HCT116 (cell line): ENCODE measurements around the gene R3HCC1L. TPM values are rescaled to one million over a fixed set of nuclear protein-coding genes. Genes with fewer than 3 reads are reported as not detected.

Experiments
- ATAC-seq: fragments of 200-7000 bp; cut with Tn5 transposase; 2 replicates; pipeline ENCODE4 v1.9.1; 2020; ENCODE audit warnings: mild to moderate bottlenecking, moderate library complexity
- BruUV-seq: library from RNA; stranded (reverse); fragments of 400-500 nt; replicated peaks from 2 replicates; lab custom pipeline; 2021; lab: Mats Ljungman, UMichigan
- CTCF ChIA-PET: fragments of 300-600 bp; sonication (Branson Sonifier 250); formaldehyde crosslinking; loops from one replicate; lab custom pipeline; 2021; ENCODE audit warnings: antibody characterized with exemption; lab: Charles Lee
- POLR2A ChIA-PET: fragments of 300-600, 350-600 bp; sonication (Branson Sonifier 250); formaldehyde crosslinking; loops from one replicate; lab custom pipeline; 2021; ENCODE audit warnings: antibody characterized with exemption; lab: Charles Lee
- RAD21 ChIA-PET, 2 experiments: fragments of 300-600 bp; sonication (Branson Sonifier 250); formaldehyde crosslinking; loops; one replicate each; lab custom pipeline; 2023; ENCODE audit warnings: low total read pairs in 2 of 2; ENCODE audit not compliant: uncharacterized antibody in 2 of 2, unreplicated experiment in 2 of 2, low non-redundant PET in 1 of 2; lab: Charles Lee
- DNase-seq: peaks from one replicate; pipeline ENCODE4 v3.0.0-alpha.2; 2010; ENCODE audit warnings: low read depth, low spot score
- H2AFZ ChIP-seq: fragments of 200-600 bp; shearing (Covaris generic), sonication (generic); 2 replicates; pipeline ENCODE4 v1.6.1; 2017; ENCODE audit warnings: low read depth, mixed run types, mixed read lengths, antibody characterized with exemption, low read length; ENCODE audit not compliant: poor library complexity, severe bottlenecking
- H3K27ac ChIP-seq: 2 replicates; pipeline ENCODE4 v1.5.1; 2012; ENCODE audit warnings: low read depth, low read length
- H3K27me3 ChIP-seq: fragments of 200-600 bp; sonication (generic); 2 replicates; pipeline ENCODE4 v1.6.1; 2016; ENCODE audit warnings: mixed run types, low read length, mixed read lengths; ENCODE audit not compliant: insufficient read depth
- H3K36me3 ChIP-seq, 2 experiments: fragments of 200-500 bp in 1 of 2; fragments of 200-600 bp in 1 of 2; sonication (Bioruptor generic) in 1 of 2; sonication (generic) in 1 of 2; 2 replicates each; pipeline versions ENCODE4 v1.5.1 to v1.6.1; 2014 to 2016; ENCODE audit warnings: low read length in 2 of 2, inconsistent platforms in 1 of 2, mixed read lengths in 1 of 2, mixed run types in 1 of 2; ENCODE audit not compliant: insufficient read depth in 2 of 2, control insufficient read depth in 1 of 2
- H3K4me1 ChIP-seq, 2 experiments: fragments of 200-600 bp in 1 of 2; sonication (generic) in 1 of 2; 2 replicates each; pipeline versions ENCODE4 v1.5.1 to v1.6.1; 2012 to 2017; ENCODE audit warnings: low read length in 2 of 2, inconsistent platforms in 1 of 2, mild to moderate bottlenecking in 1 of 2, mixed read lengths in 1 of 2, mixed run types in 1 of 2, moderate library complexity in 1 of 2; ENCODE audit not compliant: insufficient read depth in 2 of 2, control insufficient read depth in 1 of 2
- H3K4me2 ChIP-seq: fragments of 200-600 bp; sonication (generic); 2 replicates; pipeline ENCODE4 v1.6.1; 2017; ENCODE audit warnings: mixed run types, low read length, mixed read lengths
- H3K4me3 ChIP-seq, 2 experiments: fragments of 200-600 bp in 1 of 2; sonication (generic) in 1 of 2; replicated peaks in 1 of 2; 2 replicates each; pipeline ENCODE4 v1.5.1; 2011 to 2016; ENCODE audit warnings: low read length in 2 of 2, control low read depth in 1 of 2, low read depth in 1 of 2, mild to moderate bottlenecking in 1 of 2, mixed read lengths in 1 of 2, mixed run types in 1 of 2
- H3K79me2 ChIP-seq: fragments of 200-600 bp; sonication (generic); 2 replicates; pipeline ENCODE4 v1.6.1; 2017; ENCODE audit warnings: mild to moderate bottlenecking, mixed run types, low read length, moderate library complexity, mixed read lengths; ENCODE audit not compliant: insufficient read depth
- H3K9ac ChIP-seq: fragments of 200-600 bp; sonication (generic); 2 replicates; pipeline ENCODE4 v1.6.1; 2016; ENCODE audit warnings: low read length, mixed read lengths
- H3K9me2 ChIP-seq: fragments of 200-600 bp; sonication (generic), shearing (Covaris generic); 2 replicates; pipeline ENCODE4 v1.6.1; 2017; ENCODE audit warnings: mixed run types, mild to moderate bottlenecking, moderate library complexity; ENCODE audit not compliant: insufficient read depth
- H3K9me3 ChIP-seq, 2 experiments: fragments of 200-500 bp in 1 of 2; fragments of 200-600 bp in 1 of 2; sonication (Bioruptor generic) in 1 of 2; sonication (generic) in 1 of 2; 2 replicates each; pipeline ENCODE4 v1.6.1; 2014 to 2017; ENCODE audit warnings: low read length in 2 of 2, mixed read lengths in 2 of 2, inconsistent platforms in 1 of 2, low read depth in 1 of 2, mild to moderate bottlenecking in 1 of 2, mixed run types in 1 of 2, moderate library complexity in 1 of 2; ENCODE audit not compliant: control insufficient read depth in 1 of 2, insufficient read depth in 1 of 2
- H4K20me1 ChIP-seq: fragments of 200-600 bp; sonication (generic), shearing (Covaris generic); 2 replicates; pipeline ENCODE4 v1.6.1; 2017; ENCODE audit warnings: mixed run types, mild to moderate bottlenecking, moderate library complexity; ENCODE audit not compliant: insufficient read depth
- ATF3 ChIP-seq: IDR thresholded peaks from 2 replicates; pipeline ENCODE4 v1.6.1; 2012
- CBX3 ChIP-seq: IDR thresholded peaks from 2 replicates; pipeline ENCODE4 v1.6.1; 2012; ENCODE audit warnings: low read depth
- EGR1 ChIP-seq: IDR thresholded peaks from 2 replicates; pipeline ENCODE4 v1.6.1; 2012; ENCODE audit warnings: low read depth
- ELF1 ChIP-seq: IDR thresholded peaks from 2 replicates; pipeline ENCODE4 v1.6.1; 2012; ENCODE audit warnings: low read depth, borderline replicate concordance
- EZH2phosphoT487 ChIP-seq: fragments of 200-600 bp; IDR thresholded peaks from 2 replicates; pipeline ENCODE4 v1.6.1; 2018; ENCODE audit warnings: antibody characterized with exemption, borderline replicate concordance
- FOSL1 ChIP-seq: IDR thresholded peaks from 2 replicates; pipeline ENCODE4 v1.6.1; 2012; ENCODE audit warnings: low read depth
- JUND ChIP-seq: IDR thresholded peaks from 2 replicates; pipeline ENCODE4 v1.6.1; 2012
- POLR2A ChIP-seq: IDR thresholded peaks from 2 replicates; pipeline ENCODE4 v1.7.0; 2011; ENCODE audit warnings: borderline replicate concordance; ENCODE audit not compliant: insufficient read depth, insufficient read length; ENCODE audit errors: extremely low read depth
- RAD21 ChIP-seq: IDR thresholded peaks from 2 replicates; pipeline ENCODE4 v1.6.1; 2012; ENCODE audit warnings: low read depth, mild to moderate bottlenecking
- SIN3A ChIP-seq: IDR thresholded peaks from 2 replicates; pipeline ENCODE4 v1.6.1; 2012; ENCODE audit warnings: low read depth
- TCF7L2 ChIP-seq: IDR thresholded peaks from 2 replicates; pipeline ENCODE4 v1.7.0; 2011; ENCODE audit warnings: borderline replicate concordance, inconsistent platforms; ENCODE audit not compliant: insufficient read depth, insufficient read length; ENCODE audit errors: extremely low read depth
- YY1 ChIP-seq: IDR thresholded peaks from 2 replicates; pipeline ENCODE4 v1.6.1; 2011; ENCODE audit warnings: low read length, low read depth, moderate library complexity, mild to moderate bottlenecking; ENCODE audit not compliant: insufficient replicate concordance; ENCODE audit errors: extremely low read depth
- ZFX ChIP-seq: fragments of 450-650 bp; IDR thresholded peaks from 2 replicates; pipeline ENCODE4 v1.6.1; 2017
- ZNF274 ChIP-seq: fragments of 200-500 bp; sonication (Bioruptor generic); IDR thresholded peaks from 2 replicates; pipeline ENCODE4 v1.6.1; 2014; ENCODE audit warnings: mild to moderate bottlenecking, low read depth, low read length, inconsistent platforms
- intact Hi-C: fragments of 100-400 bp; cut with micrococcal nuclease; formaldehyde crosslinking; loops from 2 replicates; pipeline ENCODE4 v1.10.0; 2022
- total RNA-seq: library from RNA; stranded (reverse); gene quantifications from one replicate; pipeline ENCODE4 v1.2.1, GENCODE V29; 2021; ENCODE audit not compliant: unreplicated experiment

Gene R3HCC1L
- total RNA-seq, 1 experiment from 2014 or later, result 9.3 TPM

GRCh38 chr10:98138031-98138430 lies 3.6 kb downstream of the R3HCC1L start:
- ChIA-PET CTCF (no interaction called here), POLR2A (no interaction called here), RAD21 (no interaction called here)
- Histone ChIP-seq H3K9me3 (no peaks in the 10 kb centered on the region), H3K4me3 (no peak overlapping the region), H3K9me2 (no peaks in the 10 kb centered on the region), H3K9ac (no peak overlapping the region), H2AFZ (no peak overlapping the region), H3K36me3 (no peaks in the 10 kb centered on the region), H4K20me1 (no peaks in the 10 kb centered on the region), H3K27me3 (no peaks in the 10 kb centered on the region), H3K27ac (no peak overlapping the region), H3K4me2 (no peak overlapping the region), H3K79me2 (peaks cover 74% of the 10 kb centered on the region), H3K4me1 (peaks cover 0 to 18% of the 10 kb centered on the region in 2 experiments; a peak in 1 of 4 replicates)
- DNase-seq (no peak), ATAC-seq (no peak)
- no TSS peak for BruUV-seq
- intact Hi-C loops, result no loop called here
- TF ChIP-seq YY1 (no peak), EGR1 (no peak), RAD21 (no peak), TCF7L2 (no peak), FOSL1 (no peak), POLR2A (no peak), ZFX (no peak)

GRCh38 chr10:98139431-98139830 lies 5.0 kb downstream of the R3HCC1L start:
- ATAC-seq, result no peak
- POLR2A ChIA-PET, result no interaction called here
- BruUV-seq, result no TSS peak

More at GRCh38 chr10:98139431-98139830, 5.0 kb downstream of the R3HCC1L start:
- TF ChIP-seq YY1, result no peak
- TF ChIP-seq RAD21, result no peak
- no peak for TF ChIP-seq EGR1
- TF ChIP-seq ATF3, result no peak
- no peak for TF ChIP-seq CBX3
- TF ChIP-seq ELF1, result no peak
- no peak for TF ChIP-seq SIN3A
- TF ChIP-seq ZNF274, result no peak
- no peak for TF ChIP-seq JUND
- no peak for TF ChIP-seq EZH2phosphoT487
- Histone ChIP-seq H3K27me3 (no peaks in the 10 kb centered on the region), H3K36me3 (no peaks in the 10 kb centered on the region), H3K9me2 (no peaks in the 10 kb centered on the region), H4K20me1 (no peaks in the 10 kb centered on the region), H3K9ac (no peak overlapping the region), H3K79me2 (peaks cover 86% of the 10 kb centered on the region), H2AFZ (no peak overlapping the region), H3K27ac (no peak overlapping the region), H3K4me1 (peaks cover 0 to 9% of the 10 kb centered on the region in 2 experiments; a peak in 1 of 4 replicates), H3K4me2 (no peak overlapping the region), H3K9me3 (no peaks in the 10 kb centered on the region), H3K4me3 (no peak overlapping the region)
- RAD21 ChIA-PET, result no interaction called here
- no peak for DNase-seq
- CTCF ChIA-PET, result no interaction called here
- intact Hi-C loops, result no loop called here
